ENCODE data around the gene CYTH1. TPM values are rescaled to one million over a fixed set of nuclear protein-coding genes. Genes with fewer than 3 reads are reported as not detected.

The CYTH1 gene
- total RNA-seq, 2 experiments from 2014 or later: 73.0 to 148 TPM

GRCh38 chr17:78676412-78677302 lies 105.4 kb downstream of the CYTH1 start:
- no peak for DNase-seq (ENCODE audit: low spot score)
- Histone ChIP-seq H3K9me3 (ENCODE audit: low read length) (no peaks in the 10 kb centered on the region), H3K79me2 (ENCODE audit: insufficient read depth, low read depth, low read length) (no peaks in the 10 kb centered on the region), H3K4me1 (ENCODE audit: insufficient read depth, low read length, poor library complexity, severe bottlenecking) (no peaks in the 10 kb centered on the region), H3K4me2 (ENCODE audit: low read length) (no peak overlapping the region), H3K36me3 (ENCODE audit: insufficient read depth, low read length) (peaks cover 91% of the 10 kb centered on the region), H2AFZ (ENCODE audit: low read length) (no peak overlapping the region), H3K4me3 (ENCODE audit: low read depth, low read length, poor library complexity, severe bottlenecking) (no peak overlapping the region), H3K9me2 (ENCODE audit: insufficient read depth, low read length) (no peaks in the 10 kb centered on the region), H4K20me1 (ENCODE audit: insufficient read depth, low read length) (no peaks in the 10 kb centered on the region), H3K27ac (ENCODE audit: low read depth, low read length, poor library complexity, severe bottlenecking) (no peak overlapping the region)
- ChIA-PET POLR2A (interaction anchor here (0.6 kb wide), 2 partner anchors 57 to 1211 kb away, joined by 3 to 4 read pairs; no protein-coding TSS in a partner anchor), CTCF (ENCODE audit: unreplicated experiment) (no interaction called here)
- BruUV-seq (replicated peaks): no TSS peak
- intact Hi-C loops (cut with micrococcal nuclease; ENCODE audit: unreplicated experiment): no loop called here
- TF ChIP-seq EZH2phosphoT487 (IDR thresholded peaks at IDR 0.05; ENCODE audit: borderline replicate concordance, low read depth, low read length) (no peak), CTCF (conservative IDR thresholded peaks at IDR 0.05; ENCODE audit: low read length) (no peak)

GRCh38 chr17:78675836-78676235 lies 106.2 kb downstream of the CYTH1 start:
- Histone ChIP-seq H3K79me2 (ENCODE audit: insufficient read depth, low read depth, low read length) (no peaks in the 10 kb centered on the region), H4K20me1 (ENCODE audit: insufficient read depth, low read length) (no peaks in the 10 kb centered on the region), H3K9me3 (ENCODE audit: low read length) (no peaks in the 10 kb centered on the region), H3K4me3 (ENCODE audit: low read depth, low read length, poor library complexity, severe bottlenecking) (no peak overlapping the region), H3K9me2 (ENCODE audit: insufficient read depth, low read length) (no peaks in the 10 kb centered on the region), H2AFZ (ENCODE audit: low read length) (no peak overlapping the region), H3K36me3 (ENCODE audit: insufficient read depth, low read length) (peaks cover 84% of the 10 kb centered on the region), H3K27ac (ENCODE audit: low read depth, low read length, poor library complexity, severe bottlenecking) (no peak overlapping the region), H3K4me1 (ENCODE audit: insufficient read depth, low read length, poor library complexity, severe bottlenecking) (no peaks in the 10 kb centered on the region), H3K4me2 (ENCODE audit: low read length) (no peak overlapping the region)
- no TSS peak for BruUV-seq (replicated peaks)
- DNase-seq (ENCODE audit: low spot score): no peak
- ChIA-PET CTCF (ENCODE audit: unreplicated experiment) (no interaction called here), POLR2A (interaction anchor here (0.6 to 0.7 kb wide), 3 partner anchors 22 to 605 kb away, joined by 3 read pairs; no protein-coding TSS in a partner anchor)
- intact Hi-C loops (cut with micrococcal nuclease; ENCODE audit: unreplicated experiment): no loop called here
- TF ChIP-seq CTCF (conservative IDR thresholded peaks at IDR 0.05; ENCODE audit: low read length) (no peak), EZH2phosphoT487 (IDR thresholded peaks at IDR 0.05; ENCODE audit: borderline replicate concordance, low read depth, low read length) (no peak)

GRCh38 chr17:78675316-78675616 lies 106.8 kb downstream of the CYTH1 start:
- no peak overlapping the region for H3K4me3 ChIP-seq (ENCODE audit: low read depth, low read length, poor library complexity, severe bottlenecking)
- H3K4me1 ChIP-seq (ENCODE audit: insufficient read depth, low read length, poor library complexity, severe bottlenecking): no peaks in the 10 kb centered on the region
- peaks cover 78% of the 10 kb centered on the region for H3K36me3 ChIP-seq (ENCODE audit: insufficient read depth, low read length)
- ChIA-PET CTCF (ENCODE audit: unreplicated experiment) (no interaction called here), POLR2A (interaction anchor here (0.6 to 0.7 kb wide), 2 partner anchors 22 to 115 kb away, joined by 3 read pairs; no protein-coding TSS in a partner anchor)
- TF ChIP-seq CTCF (conservative IDR thresholded peaks at IDR 0.05; ENCODE audit: low read length): no peak
- no peak for TF ChIP-seq EZH2phosphoT487 (IDR thresholded peaks at IDR 0.05; ENCODE audit: borderline replicate concordance, low read depth, low read length)
- H2AFZ ChIP-seq (ENCODE audit: low read length): no peak overlapping the region
- no peak overlapping the region for H3K27ac ChIP-seq (ENCODE audit: low read depth, low read length, poor library complexity, severe bottlenecking)
- intact Hi-C loops (cut with micrococcal nuclease; ENCODE audit: unreplicated experiment): no loop called here
- no peaks in the 10 kb centered on the region for H3K79me2 ChIP-seq (ENCODE audit: insufficient read depth, low read depth, low read length)
- H3K4me2 ChIP-seq (ENCODE audit: low read length): no peak overlapping the region
- BruUV-seq (replicated peaks): TSS peak; percentile 22
- H4K20me1 ChIP-seq (ENCODE audit: insufficient read depth, low read length): no peaks in the 10 kb centered on the region
- no peaks in the 10 kb centered on the region for H3K9me2 ChIP-seq (ENCODE audit: insufficient read depth, low read length)
- H3K9me3 ChIP-seq (ENCODE audit: low read length): no peaks in the 10 kb centered on the region
- DNase-seq (ENCODE audit: low spot score): no peak

All from OCI-LY7 (cell line).